ENCODE data around the gene KCTD21. TPM values are rescaled to one million over a fixed set of nuclear protein-coding genes. Genes with fewer than 3 reads are reported as not detected.

The KCTD21 gene
- total RNA-seq, 1 experiment from 2014 or later = 9.4 TPM

- H4K20me1 ChIP-seq (ENCODE audit: low read length) = no peaks in the 10 kb centered on the region
- H3K4me1 ChIP-seq (ENCODE audit: insufficient read depth, low read length) = no peaks in the 10 kb centered on the region
- H3F3A ChIP-seq (ENCODE audit: low read length, unreplicated experiment) = no peaks in the 10 kb centered on the region
- no peaks in the 10 kb centered on the region for H3K9me2 ChIP-seq (replicated peaks; ENCODE audit: low read length)
- ATAC-seq = no peak
- POLR2A ChIA-PET (ENCODE audit: unreplicated experiment) = no interaction called here
- peaks cover 6% of the 10 kb centered on the region; the same call in 1 of the 2 replicates for H3K79me2 ChIP-seq (ENCODE audit: low read length)
- no peak overlapping the region for H2AFZ ChIP-seq (ENCODE audit: low read length)
- H3K36me3 ChIP-seq (ENCODE audit: low read depth, low read length) = peaks cover 11% of the 10 kb centered on the region
- no peak overlapping the region for H3K27ac ChIP-seq (ENCODE audit: low read length)
- H3K27me3 ChIP-seq (ENCODE audit: low read length) = no peaks in the 10 kb centered on the region
- H3K9me3 ChIP-seq (ENCODE audit: low read length) = no peaks in the 10 kb centered on the region
- no peak overlapping the region for H3K4me2 ChIP-seq (ENCODE audit: low read length)
- no peak overlapping the region for H3K4me3 ChIP-seq (ENCODE audit: low read length)
- TF ChIP-seq CTCF (conservative IDR thresholded peaks at IDR 0.05; ENCODE audit: low read depth, low read length) = no peak
- TF ChIP-seq EZH2 (IDR thresholded peaks at IDR 0.05; ENCODE audit: low read length, unreplicated experiment) = no peak
- TF ChIP-seq EZH2phosphoT487 (IDR thresholded peaks at IDR 0.05; ENCODE audit: borderline replicate concordance, low read length) = no peak
- CTCF ChIA-PET = no interaction called here
- intact Hi-C loops (cut with micrococcal nuclease) = no loop called here
- BruUV-seq (replicated peaks) = no TSS peak
- DNase-seq = no peak
- no peak overlapping the region for H3K9ac ChIP-seq (ENCODE audit: low read length)
Observed at GRCh38 chr11:78127403-78127802, 61.0 kb downstream of the KCTD21 start.

Other genes starting within 250 kb of the KCTD21 start
- 42.2 and 50.8 TPM in 2 replicates for gene INTS4, start 194.0 kb downstream of the KCTD21 start, total RNA-seq (2014; rRNA removed)
- gene KCTD14, start 165.3 kb downstream of the KCTD21 start, total RNA-seq (2014; rRNA removed) = 1.6 and 3.6 TPM in 2 replicates
- gene THRSP, start 124.8 kb downstream of the KCTD21 start, total RNA-seq (2014; rRNA removed) = not detected in 2 replicates
- gene NDUFC2, start 108.8 kb downstream of the KCTD21 start, total RNA-seq (2014; rRNA removed) = 304 and 322 TPM in 2 replicates
- 73.6 and 78.7 TPM in 2 replicates for gene ALG8, start 49.0 kb downstream of the KCTD21 start, total RNA-seq (2014; rRNA removed)
- 8.5 and 12.0 TPM in 2 replicates for gene USP35, start 293 bp upstream of the KCTD21 start, total RNA-seq (2014; rRNA removed)
- 7.1 and 10.7 TPM in 2 replicates for gene GAB2, start 229.2 kb upstream of the KCTD21 start, total RNA-seq (2014; rRNA removed)